NCI-H345 treated with DMSO at 0.1 percent for 48 hours (cell line): Measurements from ENCODE around the gene HFE.
"Not testable (repeated sequence)": the region's sequence is repeated elsewhere in the genome, so short reads cannot be mapped to it uniquely, and the experiment has no call there.

Experiments used
- DNase-seq: peaks from one replicate; lab custom pipeline; 2025; ENCODE audit not compliant: unreplicated experiment; lab: John Stamatoyannopoulos, UW

Gene HFE

DNA sequence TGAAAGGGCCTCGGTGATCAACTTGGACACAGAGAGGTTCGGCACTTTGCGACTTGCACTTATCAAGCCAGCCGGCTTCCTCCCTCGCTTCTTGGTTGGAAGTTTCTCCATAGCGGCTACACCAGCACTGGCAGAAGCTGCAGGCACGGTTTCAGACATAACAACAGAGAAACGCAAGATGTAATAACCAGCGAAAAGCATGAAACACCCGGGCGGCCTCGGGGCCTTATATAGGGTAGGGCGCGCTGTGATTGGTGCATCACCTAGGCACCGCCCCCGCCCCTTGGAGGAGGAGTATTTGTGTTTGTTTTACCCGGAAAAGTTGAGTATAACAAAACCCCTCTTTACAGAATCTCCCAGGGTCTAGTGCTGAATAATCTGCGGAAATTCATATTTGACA lies 20.7 kb downstream of the HFE start:
- no peak for DNase-seq

DNA sequence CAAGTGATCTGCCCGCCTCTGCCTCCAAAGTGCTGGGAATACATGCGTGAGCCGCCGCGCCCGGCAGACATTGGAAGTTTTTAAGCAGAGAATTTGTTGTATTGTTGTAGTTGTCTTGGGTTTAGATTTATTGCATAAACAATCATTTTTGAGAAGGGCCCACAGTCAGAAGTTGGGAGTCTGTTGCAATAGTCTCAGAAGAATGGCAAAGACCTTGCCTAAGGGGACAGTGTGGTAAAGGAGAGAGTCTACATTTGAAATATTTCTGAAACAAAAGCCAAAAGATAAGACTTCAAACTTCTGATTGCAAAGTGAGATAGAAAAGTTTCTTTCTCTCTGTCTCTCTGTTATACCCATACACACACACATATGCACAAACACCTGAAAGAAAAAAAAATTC lies 22.5 kb downstream of the HFE start:
- DNase-seq: no peak

GRCh38 chr6:26113570-26113969 lies 26.3 kb downstream of the HFE start:
- no peak for DNase-seq

GRCh38 chr6:26115226-26115625 lies 28.0 kb downstream of the HFE start:
- DNase-seq: no peak

DNA sequence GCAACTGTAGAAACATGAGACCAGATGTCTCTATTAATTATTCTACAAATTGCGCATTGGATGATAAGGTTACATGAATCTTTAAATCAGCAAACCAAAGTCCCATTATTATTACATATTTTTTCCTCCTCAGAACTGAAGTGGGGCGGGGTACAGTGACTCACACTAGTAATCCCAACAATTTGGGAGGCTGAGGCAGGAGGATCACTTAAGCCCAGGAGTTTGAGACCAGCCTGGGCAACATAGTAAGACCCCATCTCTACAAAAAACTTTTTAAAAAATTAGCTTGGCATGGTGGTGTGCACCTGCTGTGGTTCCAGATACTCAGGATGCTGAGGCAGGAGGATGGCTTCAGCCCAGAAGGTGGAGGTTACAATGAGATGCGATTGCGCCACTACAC lies 29.0 kb downstream of the HFE start:
- no peak for DNase-seq

- DNase-seq: peak; percentile 70
Observed at GRCh38 chr6:26118999-26119398, 31.8 kb downstream of the HFE start.

- not testable (repeated sequence) for DNase-seq
Observed at GRCh38 chr6:26120115-26120514, 32.9 kb downstream of the HFE start.

- no peak for DNase-seq
Observed at GRCh38 chr6:26120807-26121140, 33.5 kb downstream of the HFE start.

GRCh38 chr6:26121141-26122004 lies 34.1 kb downstream of the HFE start:
- no peak for DNase-seq

DNA sequence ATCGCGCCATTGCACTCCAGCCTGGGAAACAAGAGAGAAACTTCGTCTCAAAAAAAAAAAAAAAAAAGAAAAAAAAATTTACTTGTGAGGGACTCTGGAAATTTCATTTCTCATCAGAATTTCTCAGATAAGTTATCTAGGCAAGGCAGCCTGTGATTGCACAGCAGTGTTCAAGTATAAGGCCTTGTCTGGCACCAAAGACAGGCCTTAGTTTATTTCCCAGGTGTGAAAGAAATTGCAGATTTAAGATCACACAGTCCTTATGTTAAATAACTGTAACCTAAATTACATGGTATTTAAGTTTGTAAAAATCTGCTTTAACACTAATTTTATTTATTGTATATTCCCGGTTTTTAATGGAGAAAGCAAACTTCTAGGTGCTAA lies 34.8 kb downstream of the HFE start:
- DNase-seq: no peak

GRCh38 chr6:26122402-26122792 lies 35.2 kb downstream of the HFE start:
- DNase-seq: peak; percentile 55

- peak; percentile 99 for DNase-seq
Observed at GRCh38 chr6:26122793-26123674, 35.8 kb downstream of the HFE start.

DNA sequence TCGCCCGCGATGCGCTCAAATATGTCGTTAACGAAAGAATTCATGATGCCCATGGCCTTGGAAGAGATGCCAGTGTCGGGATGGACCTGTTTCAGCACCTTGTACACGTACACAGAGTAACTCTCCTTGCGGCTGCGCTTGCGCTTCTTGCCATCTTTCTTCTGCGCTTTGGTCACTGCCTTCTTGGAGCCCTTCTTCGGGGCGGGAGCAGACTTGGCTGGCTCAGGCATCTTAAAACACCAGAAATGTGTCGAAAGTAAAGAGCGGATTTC lies 36.4 kb downstream of the HFE start:
- no peak for DNase-seq

GRCh38 chr6:26123947-26124780 lies 36.9 kb downstream of the HFE start:
- peak; percentile 98 for DNase-seq

DNA sequence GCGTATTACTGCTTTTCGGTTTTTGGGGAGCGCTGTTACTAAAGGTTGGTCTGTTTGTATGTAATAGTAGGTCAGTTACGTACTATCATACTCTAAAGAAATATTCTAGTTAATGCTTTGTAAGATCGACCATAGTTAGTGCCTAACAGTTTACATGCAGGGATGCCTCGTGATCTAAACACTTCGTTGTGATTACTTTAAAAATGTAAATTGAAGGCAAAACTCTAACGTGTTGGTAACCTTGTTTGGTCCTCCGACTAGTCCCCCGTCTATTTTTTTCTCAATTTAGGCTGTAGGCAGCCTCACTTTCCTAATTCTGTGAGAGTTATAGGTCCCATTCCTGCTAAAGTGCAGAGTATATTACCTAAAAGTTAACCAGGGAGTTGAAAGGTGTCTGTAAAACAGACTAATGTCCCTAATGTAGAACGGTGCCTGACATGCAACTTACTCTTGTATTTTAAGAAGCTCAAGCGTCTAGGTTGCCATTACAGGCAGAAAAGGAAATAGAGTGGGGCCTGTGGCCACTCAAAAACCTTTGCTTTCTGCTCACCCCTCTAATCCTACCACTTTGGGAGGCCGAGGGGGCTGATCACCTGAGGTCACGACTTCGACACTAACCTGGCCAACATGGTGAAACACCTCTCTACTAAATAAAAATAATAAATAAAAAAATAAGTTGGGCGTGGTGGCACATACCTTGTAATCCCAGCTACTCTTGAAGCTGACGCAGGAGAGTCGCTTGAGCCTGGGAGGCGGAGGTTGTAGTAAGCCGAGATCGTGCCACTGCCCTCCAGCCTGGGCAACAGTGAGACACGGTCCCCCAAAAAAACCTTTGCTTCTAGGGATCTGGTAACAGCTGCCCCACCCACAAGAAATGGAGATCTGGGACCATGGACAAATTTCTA lies 37.8 kb downstream of the HFE start:
- DNase-seq: peak; percentile 72

DNA sequence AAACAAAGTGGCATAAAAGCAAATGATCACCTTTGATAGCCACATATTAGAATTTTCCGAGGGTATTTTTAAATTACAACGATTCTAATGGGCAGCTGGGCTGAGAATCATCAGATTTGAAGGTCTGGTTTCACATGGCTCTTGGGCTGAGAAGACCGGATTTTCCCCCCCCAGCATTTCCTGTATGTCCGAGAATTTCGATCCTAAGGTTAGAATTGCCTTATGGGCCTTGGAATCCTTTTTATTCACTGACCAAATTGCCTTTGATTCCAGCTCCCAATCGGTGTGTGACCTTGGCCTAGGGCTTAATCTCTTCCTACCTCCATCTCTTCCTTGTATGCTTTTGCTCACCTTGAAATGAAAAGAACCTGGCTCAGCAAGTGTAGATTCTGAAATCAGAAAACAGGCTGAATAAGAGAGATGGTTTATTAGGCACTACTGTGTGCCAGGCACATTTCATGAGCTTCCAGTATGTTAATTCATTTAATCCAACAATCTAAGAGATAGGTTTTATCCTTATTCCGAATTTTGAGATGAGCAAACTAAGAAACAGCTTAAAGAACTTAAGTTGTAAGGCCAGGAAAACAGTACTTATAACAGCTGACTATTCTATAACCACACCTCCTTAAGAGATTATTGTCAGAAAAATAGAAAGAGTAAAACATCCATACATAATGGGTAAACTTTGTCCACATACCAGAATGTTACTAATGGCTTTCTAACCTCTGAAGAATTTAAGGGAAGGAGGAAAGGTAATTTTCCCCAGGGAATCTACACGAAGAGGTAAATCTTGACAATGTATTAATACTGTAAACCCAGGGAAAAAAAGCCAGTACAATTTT lies 39.4 kb downstream of the HFE start:
- DNase-seq: no peak

DNA sequence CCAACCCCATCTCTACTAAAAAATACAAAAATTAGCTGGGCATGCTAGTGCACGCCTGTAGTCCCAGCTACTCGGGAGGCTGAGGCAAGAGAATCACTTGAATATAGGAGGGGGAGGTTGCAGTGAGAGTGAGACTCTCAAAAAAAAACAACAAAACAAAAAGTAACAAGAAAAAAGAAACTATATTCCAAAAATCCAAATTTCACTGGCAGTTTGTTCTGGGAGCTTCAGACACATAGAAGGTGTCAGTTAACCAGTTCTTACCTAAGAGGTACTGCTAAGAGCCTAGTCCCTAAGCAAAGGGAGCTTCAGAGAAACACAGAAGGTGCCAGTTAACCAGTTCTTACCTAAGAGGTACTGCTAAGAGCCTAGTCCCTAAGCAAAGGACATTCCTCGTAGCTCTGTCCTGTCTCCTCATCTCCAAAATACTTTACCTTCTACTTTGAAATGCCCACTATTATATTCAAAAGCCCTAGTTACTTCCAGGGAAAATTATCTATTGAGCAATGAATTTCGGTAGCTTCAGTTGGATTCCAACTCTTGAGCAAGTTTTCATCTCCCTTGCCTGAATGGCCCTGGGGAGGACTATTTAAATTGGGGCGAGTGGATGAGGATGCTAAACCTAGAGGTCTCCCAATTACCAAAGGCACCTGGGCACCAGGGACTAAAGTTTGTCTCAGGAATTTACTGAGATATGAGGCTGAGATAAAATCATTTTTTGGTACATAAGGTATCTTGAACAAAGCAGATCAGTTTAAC lies 41.0 kb downstream of the HFE start:
- DNase-seq: no peak

GRCh38 chr6:26129656-26130055 lies 42.4 kb downstream of the HFE start:
- DNase-seq: no peak
